ENCODE results near the gene HSPA12B.

The HSPA12B gene

GRCh38 chr20:3730803-3731672 lies 1.4 kb upstream of the HSPA12B start:
- no peak for DNase-seq

- DNase-seq = no peak
Observed at GRCh38 chr20:3731944-3732326, 550 bp upstream of the HSPA12B start.

- DNase-seq = no peak
Observed at GRCh38 chr20:3733119-3733995, 872 bp downstream of the HSPA12B start.

GRCh38 chr20:3734111-3734843 lies 1.8 kb downstream of the HSPA12B start:
- no peak for DNase-seq

GRCh38 chr20:3735768-3736167 lies 3.3 kb downstream of the HSPA12B start:
- DNase-seq = no peak

- no peak for DNase-seq
Observed at GRCh38 chr20:3738111-3739053, 5.9 kb downstream of the HSPA12B start.

- DNase-seq = no peak
Observed at GRCh38 chr20:3739054-3739925, 6.8 kb downstream of the HSPA12B start.

GRCh38 chr20:3739926-3740451 lies 7.5 kb downstream of the HSPA12B start:
- no peak for DNase-seq

GRCh38 chr20:3740615-3741301 lies 8.3 kb downstream of the HSPA12B start:
- DNase-seq = no peak

GRCh38 chr20:3741836-3742458 lies 9.5 kb downstream of the HSPA12B start:
- DNase-seq = no peak

- no peak for DNase-seq
Observed at GRCh38 chr20:3743251-3743650, 10.8 kb downstream of the HSPA12B start.

GRCh38 chr20:3744037-3744436 lies 11.6 kb downstream of the HSPA12B start:
- no peak for DNase-seq

GRCh38 chr20:3744806-3745685 lies 12.6 kb downstream of the HSPA12B start:
- DNase-seq = peak; percentile 76

GRCh38 chr20:3745686-3746173 lies 13.2 kb downstream of the HSPA12B start:
- DNase-seq = no peak

GRCh38 chr20:3747471-3747870 lies 15.0 kb downstream of the HSPA12B start:
- no peak for DNase-seq

- DNase-seq = no peak
Observed at GRCh38 chr20:3748073-3748472, 15.6 kb downstream of the HSPA12B start.

GRCh38 chr20:3749087-3749688 lies 16.7 kb downstream of the HSPA12B start:
- DNase-seq = no peak

Measured in activated CD4-positive, alpha-beta T cell treated with anti-CD3 and anti-CD28 coated beads, Interleukin-2, Interleukin-6, amounts not matched to agents 100 ng/mL and 50 ng/mL, durations not matched to agents 16 hours and 8 hours (primary cell).